ENCODE results near the gene SLC9A3.

The SLC9A3 gene

DNA sequence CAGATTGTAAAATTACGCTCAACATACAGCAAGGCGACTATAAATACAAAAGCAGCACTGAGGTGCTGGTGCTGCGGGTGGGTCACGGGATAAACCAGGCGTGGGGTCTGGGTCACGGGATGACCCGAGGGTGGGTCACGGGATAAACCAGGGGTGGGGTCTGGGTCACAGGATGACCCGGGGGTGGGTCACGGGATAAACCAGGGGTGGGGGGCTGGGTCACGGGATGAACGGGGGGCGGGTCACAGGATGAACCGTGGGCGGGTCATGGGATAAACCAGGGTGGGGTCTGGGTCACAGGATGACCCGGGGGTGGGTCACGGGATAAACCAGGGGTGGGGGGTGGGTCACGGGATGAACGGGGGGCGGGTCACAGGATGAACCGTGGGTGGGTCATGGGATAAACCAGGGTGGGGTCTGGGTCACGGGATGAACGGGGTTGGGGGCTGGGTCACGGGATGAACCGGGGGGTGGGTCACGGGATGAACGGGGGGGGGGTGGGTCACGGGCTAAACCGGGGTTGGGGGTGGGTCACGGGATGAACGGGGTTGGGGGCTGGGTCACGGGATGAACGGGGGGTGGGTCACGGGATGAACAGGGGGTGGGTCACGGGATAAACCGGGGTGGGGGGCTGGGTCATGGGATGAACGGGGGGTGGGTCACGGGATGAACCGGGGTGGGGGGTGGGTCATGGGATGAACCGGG lies 30.2 kb upstream of the SLC9A3 start:
- DNase-seq, result no peak

DNA sequence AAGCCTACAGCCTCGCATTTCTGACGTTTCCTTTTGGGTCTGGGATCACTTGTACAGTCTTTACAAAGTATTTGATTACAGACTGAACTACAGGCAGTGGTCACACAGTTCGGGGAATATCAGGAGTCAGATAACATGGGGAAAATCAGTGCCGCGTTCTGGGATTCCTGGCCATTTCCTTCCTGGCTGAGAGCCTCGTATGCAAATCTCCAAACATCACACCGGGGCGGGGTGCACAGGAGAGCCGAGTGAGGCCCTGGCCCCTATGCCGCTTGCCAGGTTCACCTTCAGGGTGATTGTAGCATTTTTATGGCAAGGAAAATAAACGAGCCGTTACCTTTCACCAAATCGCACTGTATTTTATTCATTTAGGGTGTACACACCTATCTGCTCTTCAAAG lies 29.6 kb upstream of the SLC9A3 start:
- no peak for DNase-seq

DNA sequence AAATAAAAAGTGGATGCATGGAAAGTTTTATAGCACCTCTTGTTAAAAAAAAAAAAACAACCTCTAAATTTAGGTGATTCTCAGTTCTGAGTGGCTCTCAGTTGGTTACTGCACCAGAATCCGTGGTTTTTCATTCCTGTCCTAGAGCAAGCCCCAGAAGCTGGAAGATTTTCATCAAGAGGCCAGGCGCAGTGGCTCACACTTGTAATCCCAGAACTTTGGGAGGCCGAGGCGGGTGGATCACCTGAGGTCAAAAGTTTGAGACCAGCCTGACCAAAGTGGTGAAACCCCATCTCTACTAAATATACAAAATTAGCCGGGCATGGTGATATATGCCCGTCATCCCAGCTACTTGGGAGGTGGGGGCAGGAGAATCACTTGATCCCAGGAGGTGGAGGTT lies 27.2 kb upstream of the SLC9A3 start:
- no peak for DNase-seq

DNA sequence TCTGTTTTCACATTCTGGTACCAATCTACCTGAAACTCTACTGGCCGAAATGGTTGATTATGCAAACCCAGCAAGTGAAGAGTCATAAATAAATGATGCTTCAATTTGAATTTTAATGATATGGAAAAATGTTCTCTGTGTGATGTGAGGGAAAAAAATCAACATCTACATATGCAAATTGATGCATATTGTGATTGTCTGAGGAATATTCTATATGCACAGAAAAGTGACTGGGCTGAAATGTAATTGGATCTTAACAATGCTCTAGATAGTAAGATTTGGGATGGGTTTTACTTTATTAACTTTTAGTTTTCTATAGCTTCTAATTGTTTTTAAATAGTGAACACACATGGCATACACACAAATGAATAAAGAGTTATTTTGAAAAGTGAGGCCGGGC lies 25.0 kb upstream of the SLC9A3 start:
- DNase-seq, result no peak

DNA sequence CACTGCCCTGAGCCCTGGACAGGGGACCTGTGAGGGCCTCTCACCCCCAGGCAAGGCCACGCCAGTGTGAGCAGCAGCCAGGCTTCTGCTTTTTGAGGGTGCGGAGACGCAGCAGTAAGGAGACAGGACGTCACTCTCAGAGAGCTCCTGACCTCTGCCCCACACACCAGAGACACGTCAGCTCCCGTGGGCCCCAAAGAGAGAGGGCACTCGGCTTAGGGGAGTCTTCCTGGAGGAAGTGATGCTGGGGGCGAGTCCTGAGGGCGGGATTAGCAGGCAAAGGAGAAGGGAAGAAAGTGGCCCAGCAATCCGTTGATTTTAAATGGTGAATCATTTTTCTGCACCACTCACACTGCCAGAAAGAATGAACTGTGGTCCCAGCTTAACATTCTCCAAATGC lies 24.0 kb upstream of the SLC9A3 start:
- no peak for DNase-seq

DNA sequence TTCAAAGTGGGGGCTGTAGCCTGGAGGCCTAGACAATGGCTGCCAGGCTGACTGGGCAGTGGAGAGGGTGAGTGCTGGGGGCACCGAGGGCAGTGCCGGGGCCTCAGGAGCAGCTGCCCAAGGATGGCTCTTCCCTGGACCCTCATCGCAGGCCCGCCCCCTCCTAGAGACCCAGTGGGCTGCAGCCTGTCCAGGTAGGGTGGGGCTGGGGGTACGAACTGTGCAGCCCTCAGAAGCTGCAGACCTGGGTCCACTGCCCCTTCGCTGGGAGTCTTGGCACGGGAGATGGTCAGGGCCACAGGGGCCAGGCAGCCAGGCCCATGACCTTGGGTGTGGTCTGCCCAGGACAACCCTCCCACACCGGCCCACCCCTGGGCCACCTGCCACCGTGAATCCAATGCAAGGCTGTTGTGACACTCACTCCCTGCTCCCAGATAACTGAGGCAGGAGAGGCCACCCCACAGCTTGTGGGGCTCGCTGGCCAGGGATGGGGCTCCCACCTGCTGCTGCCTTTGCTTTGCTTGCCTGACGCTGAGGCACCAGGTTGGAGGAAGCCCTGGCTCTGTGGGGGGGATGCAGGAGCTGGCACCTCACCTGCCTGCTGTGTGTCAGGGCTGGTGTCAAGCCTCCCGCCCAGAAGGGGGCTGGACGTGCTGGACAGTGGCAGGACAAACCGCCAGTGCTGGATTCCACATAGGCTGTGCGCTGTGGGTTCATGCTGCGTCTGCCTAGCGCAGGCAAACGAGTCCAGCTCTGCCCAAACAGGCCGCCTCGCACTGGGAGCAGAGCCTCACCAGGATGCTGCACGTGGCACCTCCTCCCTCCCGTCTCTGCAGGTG lies 23.1 kb upstream of the SLC9A3 start:
- no peak for DNase-seq

DNA sequence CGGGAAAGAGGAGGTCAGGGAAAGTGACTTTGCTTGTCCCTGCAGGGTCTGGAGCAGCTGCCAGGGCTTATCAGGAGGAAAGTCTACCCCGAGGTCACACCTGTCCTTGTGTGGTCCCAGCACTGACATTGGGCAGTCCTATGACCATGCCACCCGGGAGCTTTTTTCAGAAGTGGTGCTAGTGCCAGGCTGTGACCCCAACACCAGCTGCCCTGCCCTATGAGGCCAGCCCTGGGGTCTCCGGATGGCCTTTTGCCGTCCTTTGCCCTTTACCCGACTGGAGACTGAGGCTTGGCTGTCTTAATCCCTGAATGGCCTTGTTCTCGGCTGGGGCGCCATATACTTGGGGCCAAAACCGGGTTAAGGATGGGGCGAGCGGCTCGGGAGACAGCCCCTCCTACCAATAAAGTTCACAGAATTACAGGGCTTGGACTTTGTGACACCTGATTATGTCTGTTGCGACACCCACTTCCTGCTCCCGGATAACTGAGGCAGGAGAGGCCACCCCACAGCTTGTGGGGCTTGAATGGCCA lies 22.2 kb upstream of the SLC9A3 start:
- no peak for DNase-seq

DNA sequence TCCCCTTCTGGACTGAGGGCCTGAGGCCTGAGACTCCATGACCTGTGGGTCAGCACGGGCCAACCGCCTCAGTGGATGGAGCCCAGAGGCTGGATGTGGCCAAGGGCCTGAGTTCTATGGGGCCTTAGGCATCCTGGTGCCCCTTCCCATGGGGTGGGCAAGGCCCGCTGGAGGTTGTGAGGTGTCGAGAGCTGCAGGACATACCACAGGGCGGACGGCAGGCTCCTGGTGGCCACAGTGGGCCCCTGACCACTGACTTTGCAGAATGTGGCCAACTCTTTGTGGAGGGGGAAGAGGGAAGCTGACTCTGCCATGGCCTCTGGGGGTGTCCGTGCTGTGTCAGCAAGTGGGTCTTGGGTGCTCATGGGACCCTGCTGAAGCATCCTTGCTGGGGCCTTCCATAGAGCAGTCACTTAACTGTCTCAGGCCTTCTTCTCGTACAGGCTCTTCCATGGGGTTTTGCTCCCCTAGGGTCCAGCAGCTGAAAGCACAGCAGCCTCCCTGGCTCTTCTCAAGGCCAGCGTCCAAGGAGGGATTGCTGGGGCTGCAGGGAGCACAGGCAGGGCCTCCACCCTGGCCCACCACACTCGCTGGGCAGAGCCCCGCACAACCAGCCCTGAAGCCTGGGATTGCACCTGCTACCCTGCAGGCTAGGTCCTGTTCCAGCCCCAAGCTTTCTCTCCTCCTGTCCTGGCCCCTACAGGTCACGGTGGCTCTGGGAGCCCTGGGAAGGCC lies 21.6 kb upstream of the SLC9A3 start:
- no peak for DNase-seq

DNA sequence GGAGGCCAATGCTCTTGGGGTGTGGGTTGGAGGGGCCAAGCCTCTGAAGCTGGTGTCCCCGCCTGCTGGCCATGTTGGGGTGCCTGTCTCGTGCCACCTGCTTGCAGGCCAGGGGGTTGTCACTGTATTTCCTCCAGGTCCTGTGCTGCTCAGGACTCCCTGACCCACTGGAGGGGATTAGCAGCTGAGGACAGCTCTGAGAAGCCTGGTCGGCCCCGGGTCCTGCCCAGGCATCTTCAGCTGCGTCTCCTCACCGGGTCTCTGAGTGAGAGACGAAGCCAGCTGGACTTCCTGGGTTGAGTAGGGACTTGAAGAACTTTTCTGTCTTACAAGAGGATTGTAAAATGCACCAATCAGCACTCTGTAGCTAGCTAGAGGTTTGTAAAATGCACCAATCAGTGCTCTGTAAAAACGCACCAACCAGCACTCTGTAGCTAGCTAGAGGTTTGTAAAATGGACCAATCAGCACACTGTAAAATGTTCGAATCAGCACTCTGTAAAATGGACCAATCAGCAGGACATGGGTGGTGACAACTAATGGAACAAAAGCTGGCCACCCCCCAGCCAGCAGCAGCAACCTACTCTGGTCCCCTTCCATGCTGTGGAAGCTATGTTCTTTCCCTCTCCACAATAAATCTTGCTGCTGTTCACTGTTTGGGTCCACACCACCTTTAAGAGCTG lies 20.6 kb upstream of the SLC9A3 start:
- no peak for DNase-seq

DNA sequence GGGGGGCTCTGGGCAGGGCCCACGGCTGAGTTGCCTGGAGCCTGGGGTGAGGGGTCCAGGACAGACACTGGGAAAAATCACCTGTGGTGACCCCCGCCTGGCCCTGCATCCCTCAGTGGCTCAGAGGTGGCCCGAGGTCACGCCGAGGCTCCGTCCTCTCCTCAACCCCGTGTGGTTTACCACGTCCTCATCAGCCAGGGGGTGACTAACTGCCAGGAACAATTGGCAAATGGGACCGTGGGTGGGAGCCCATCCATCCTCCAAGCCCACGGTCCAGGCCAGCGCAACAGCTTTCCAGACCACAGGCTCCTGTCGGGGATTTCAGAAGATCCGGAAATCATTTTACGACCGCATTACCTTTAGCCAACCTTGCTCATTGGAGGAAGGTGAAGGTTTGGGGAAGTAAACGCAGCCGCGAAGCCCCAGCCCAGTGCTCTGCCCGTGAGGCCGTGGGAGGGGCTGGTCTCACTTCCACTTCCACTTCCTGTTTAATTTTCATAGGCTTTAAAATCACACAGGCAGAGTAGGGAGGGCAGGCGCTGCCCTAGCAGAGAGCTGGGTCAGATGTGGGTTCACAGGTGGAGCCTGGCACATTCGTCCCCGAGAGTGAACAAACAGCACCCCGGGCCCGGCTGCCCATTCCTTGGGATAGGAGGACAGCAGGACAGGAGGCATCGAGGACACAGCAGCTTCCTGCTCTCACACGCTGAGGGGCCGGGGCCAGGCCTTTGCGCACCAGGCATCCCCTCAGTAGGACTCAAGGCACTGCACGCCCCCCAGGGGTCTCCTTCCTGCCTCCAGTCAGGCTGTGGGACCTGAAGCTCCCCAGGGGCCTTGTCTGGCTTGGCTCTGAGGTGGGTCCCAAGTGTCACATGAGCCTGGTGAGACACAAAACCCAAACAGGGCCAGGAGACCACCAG lies 19.8 kb upstream of the SLC9A3 start:
- DNase-seq, result no peak

DNA sequence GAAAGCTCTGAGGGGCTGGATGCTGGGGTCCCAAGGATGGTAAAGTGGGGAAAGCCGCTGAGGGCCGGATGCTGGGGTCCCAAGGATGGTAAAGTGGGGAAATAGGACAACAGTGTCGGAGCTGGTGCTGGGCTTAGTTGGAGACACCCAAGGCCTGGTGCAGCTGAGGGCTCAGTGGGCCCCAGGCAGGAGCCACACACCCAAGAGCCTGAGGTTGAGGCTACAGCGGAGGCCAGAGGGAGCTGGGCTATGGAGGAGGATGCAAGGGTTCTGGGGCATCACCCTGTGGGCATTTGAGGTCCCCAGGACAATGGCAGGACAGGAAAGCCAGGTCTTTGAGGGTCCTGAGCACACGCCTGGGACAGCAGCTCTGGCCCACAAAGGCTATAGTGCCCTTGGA lies 19.1 kb upstream of the SLC9A3 start:
- DNase-seq, result no peak

DNA sequence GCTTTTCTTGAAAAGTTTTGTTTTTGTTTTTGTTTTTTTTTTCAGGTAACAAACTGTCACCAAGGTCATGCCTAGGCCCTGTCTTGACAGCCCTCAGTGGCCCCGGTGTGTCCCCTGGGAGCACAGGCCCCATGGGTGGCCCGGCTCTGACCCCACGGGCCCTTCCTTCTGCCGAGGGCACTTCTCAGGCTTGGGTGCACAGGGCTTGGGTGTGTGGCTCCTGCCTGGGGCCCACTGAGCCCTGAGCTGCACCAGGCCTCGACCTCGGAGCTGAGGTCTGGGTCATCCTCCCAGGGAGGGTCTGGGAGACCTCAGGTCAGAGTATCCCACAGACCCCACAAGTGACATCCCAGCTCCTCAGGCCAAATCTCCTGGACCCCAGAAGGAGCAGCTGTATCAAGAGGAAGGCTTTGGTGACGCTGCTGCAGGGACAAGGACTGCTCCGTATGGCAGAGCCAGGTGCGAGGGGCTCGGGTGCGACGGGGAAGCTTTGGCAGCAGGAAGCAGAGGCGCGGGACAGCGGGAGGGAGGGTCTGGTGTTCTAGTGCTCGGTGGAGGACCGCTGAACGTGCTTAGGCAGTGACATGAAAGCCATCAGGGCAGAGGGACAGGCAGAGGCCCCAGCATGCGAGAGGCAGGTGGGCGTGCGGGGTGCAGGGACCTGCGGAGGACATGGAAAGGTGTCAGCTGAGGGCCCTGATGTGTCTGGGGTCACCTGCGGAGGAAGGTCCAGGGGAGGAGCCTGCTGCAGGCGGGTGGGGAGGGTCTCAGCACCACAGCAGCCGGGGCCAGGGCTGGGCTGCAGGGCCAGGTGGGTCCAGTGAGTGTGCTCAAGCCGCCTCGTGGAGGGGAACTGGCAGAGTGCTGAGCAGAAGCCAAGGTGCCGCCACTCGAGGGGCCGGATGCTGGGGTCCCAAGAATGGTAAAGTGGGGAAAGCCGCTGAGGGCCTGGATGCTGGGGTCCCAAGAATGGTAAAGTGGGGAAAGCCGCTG lies 18.4 kb upstream of the SLC9A3 start:
- DNase-seq, result no peak

DNA sequence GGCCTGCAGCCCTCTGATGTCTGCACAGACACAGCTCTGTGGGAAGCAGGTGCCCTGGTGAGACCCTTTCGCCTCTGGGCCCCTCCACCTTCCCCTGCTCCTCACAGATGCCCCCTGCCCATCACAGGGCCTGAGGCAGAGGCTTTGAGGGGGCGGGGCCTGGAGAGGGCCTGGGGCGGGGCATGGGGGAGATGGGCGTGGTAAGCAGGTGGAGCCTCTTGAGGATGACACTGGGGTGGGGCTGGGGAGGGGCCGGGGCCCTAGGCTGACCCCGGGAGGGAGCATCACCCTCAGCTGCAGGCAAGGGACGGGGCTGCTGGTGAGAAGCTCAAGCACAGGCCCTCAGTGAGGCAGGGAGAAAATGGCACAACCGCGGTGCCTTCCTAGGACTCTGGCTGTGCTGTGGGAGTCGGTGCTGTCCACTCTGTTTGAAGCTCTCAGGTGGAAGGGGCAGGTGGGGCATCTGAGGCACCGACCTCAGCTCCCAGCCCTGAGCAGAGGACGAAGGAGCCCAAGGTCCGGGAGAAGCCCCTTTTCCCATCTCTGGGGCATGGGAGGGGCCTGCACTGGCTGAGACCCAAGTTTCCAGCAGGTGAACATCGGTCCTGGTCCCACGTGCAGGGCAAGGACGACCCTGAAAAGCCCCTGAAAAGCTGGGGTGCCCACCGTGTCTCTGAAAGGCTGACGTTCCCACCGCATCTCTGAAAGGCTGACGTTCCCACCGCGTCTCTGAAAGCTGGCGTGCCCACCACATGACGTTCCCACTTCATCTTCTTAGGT lies 17.5 kb upstream of the SLC9A3 start:
- no peak for DNase-seq

DNA sequence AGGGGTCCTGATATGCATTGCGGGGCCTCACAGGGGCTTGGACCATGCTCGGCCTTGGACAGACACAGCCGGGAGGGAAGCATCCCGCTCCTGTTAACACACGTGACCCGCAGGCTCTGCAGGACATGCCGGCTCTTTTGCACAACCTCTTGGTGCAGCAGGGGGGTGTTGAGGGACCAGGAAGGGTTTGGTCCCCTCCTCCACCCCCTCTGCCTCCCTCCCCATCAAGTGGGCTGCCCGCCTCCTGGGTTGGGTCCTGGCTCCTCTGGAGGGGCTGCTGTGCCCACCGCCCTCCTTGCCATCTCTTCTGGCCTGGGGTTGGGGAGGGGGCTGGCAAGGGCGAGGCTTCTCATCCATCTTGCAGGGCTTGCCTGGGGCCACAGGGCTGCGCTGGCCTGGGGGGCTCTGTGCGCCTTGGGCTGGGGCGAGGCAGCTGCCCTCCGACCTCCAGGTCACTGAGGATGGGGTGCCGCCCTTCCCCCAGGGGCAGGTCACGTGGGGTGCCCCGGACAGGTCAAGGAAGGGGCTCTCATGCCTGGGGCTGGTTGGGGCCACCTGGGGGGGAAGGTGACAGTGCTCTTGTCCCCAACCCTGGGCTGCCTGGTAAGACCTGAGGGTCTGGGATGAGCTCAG lies 16.8 kb upstream of the SLC9A3 start:
- DNase-seq, result no peak

DNA sequence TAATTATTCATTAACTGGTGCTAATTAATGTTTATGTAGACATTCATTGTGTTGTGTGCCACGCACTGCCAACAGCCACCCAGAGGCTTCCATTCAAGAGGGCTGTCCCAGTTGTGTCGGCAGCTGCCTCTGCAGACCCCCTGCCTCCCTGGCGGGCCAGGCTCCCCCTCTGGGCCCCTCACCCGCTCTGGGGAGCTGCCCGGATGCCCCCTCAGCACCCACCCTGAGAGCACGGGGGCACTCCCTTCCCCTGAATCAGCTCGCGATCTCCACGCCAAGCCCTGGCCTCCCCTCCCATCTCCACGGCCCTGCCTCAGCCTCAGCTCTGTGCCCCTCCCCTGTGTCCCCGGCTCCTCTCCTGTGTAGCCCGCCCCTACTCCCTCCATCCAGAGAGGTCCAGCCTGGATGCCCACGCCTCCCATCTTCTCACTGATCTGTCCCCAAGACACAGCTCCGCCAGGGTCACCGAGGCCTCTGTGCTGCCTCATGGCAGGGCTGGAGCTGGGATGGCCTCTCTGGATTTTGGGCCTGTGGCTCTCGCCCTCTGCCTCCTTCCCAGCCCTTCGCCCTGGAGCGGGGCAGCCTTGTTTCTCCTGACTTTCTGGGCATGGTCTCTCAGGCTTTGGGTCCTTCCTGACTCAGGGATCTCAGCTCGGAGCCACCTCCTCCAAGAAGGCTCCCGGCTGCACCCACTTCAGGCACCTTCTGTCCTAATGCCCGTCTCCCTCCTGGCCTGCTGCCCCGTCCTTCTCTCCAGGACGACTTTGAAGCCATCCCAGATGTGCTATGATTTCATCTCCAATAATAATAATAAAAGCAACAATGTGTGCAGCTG lies 16.0 kb upstream of the SLC9A3 start:
- DNase-seq, result no peak

DNA sequence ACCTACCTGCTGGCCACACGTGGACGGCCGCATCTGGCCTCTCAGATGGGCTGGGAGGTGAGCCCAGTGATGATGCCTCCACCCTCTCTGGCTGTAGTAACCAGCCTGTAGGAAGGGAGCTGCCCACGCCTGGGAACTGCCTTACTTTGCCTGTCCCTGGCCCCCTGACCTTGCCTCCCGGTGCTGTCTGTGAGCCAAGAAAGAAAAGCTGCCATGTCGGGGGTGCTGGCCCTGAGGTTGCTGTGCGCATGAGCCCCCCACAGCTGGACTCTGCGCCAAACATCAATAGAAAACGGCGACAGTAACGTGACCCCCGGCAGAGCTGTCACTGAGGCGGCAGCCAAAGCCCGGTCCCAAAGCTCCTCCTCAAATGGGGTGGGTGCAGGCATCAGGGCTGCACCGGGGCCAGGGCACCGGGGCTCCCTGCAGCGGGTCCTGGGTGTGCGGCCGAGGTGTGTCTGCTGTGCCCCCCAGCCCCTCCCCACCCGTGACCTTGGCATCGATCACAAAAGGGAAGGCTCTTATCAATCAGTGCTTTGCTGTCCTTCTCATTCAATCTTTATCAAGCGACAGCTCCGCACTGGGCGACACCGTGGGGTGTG lies 15.3 kb upstream of the SLC9A3 start:
- DNase-seq, result no peak

DNA sequence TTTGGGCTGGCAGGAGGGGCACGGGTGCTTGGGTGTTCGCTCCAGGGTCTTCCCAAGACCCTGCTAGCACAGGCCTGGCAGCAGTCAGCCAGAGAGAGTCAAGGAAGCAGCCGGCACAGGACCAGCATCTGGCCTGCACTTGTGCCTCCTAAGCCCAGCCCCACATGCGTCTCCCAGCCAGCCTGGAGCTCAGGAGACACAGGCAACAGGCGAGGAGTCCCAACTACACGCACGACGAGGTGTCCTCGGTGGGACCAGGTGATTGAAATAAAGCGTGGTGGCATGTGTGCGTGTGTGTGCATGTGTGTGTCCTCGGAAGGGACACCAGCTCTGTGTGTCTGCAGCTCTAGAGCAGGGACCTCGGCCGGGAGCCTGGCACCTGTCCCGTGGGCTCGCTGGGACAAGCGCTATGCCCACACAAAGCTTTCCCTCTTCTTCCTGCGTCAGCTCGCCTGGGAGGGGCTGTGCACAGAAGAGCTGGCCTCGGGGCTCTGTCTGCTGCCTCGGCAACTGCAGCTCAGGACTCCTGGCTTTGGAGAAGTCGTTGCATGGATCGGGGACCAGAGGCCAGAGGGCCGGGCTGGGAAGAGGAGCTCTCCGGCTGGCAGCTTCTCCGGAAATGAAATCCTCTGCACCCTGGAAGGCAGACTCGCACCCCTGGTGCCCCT lies 14.7 kb upstream of the SLC9A3 start:
- DNase-seq, result no peak
